NT2/D1 (cell line): ENCODE measurements around the gene PHF11.

Experiments used
- SUZ12 ChIP-seq: IDR thresholded peaks from 2 replicates; pipeline ENCODE4 v1.6.1; 2011; ENCODE audit not compliant: insufficient read length, insufficient read depth; ENCODE audit errors: extremely low read depth
- YY1 ChIP-seq: IDR thresholded peaks from 2 replicates; pipeline ENCODE4 v1.6.1; 2011; ENCODE audit not compliant: insufficient read length, insufficient read depth
- ZNF274 ChIP-seq: IDR thresholded peaks from 2 replicates; pipeline ENCODE4 v1.6.1; 2011; ENCODE audit warnings: mild to moderate bottlenecking, low read depth, low read length

DNA sequence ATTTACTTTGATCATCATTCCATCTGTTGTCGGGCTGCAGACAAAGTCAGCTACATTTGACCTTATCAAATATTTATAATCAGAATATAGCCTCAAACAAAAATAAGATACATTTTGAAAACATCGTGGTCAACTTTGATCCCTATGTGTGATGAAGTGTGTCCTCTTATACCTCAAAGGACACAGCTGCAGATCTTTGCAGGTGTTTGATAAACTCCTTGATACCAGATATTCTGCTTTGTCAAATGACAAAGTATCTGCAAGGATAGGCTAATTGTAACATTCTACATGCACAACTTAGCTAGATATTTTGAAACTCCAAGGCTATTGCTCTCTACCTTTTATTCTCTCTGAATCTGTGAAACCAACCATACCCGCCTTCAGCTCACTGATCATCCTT, 44.0 kb downstream of the PHF11 start:
- TF ChIP-seq YY1 (no peak), ZNF274 (no peak), SUZ12 (no peak)
